GM12878 (cell line): Measurements from ENCODE around the gene DPP6.
"Not testable (repeated sequence)": the region's sequence is repeated elsewhere in the genome, so short reads cannot be mapped to it uniquely, and the experiment has no call there.

Source experiments
- KDM1A ChIP-seq: fragments of 200-600 bp; sonication (generic); IDR thresholded peaks from 2 replicates; pipeline ENCODE4 v1.6.1; 2016; ENCODE audit warnings: borderline replicate concordance
- POLR2AphosphoS5 ChIP-seq: IDR thresholded peaks from 2 replicates; pipeline ENCODE4 v1.6.1; 2011; ENCODE audit warnings: mild to moderate bottlenecking, low read length, inconsistent platforms
- TF ChIP-seq, protein P1 (sequence below): IDR thresholded peaks from 2 replicates; pipeline ENCODE4 v1.6.1; 2012; ENCODE audit warnings: mild to moderate bottlenecking, low read depth, low read length

DNA sequence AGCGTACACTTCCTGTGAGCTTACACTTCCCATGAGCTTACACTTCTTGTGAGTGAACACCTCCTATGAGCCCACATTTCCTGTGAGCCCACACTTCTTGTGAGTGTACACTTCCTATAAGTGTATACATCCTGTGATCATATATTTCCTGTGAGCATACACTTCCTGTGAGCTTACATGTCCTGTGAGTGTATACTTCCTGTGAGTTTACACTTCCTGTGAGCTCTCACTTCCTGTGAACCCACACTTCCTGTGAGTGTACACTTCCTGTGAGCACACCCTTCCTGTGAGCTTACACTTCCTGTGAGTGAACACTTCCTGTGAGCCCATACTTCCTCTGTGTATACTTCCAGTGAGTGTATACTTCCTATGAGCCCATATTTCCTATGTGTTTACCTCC is 82.5 kb downstream of the DPP6 start:
- TF ChIP-seq POLR2AphosphoS5, KDM1A: not testable (repeated sequence)
- TF ChIP-seq, protein P1, sequence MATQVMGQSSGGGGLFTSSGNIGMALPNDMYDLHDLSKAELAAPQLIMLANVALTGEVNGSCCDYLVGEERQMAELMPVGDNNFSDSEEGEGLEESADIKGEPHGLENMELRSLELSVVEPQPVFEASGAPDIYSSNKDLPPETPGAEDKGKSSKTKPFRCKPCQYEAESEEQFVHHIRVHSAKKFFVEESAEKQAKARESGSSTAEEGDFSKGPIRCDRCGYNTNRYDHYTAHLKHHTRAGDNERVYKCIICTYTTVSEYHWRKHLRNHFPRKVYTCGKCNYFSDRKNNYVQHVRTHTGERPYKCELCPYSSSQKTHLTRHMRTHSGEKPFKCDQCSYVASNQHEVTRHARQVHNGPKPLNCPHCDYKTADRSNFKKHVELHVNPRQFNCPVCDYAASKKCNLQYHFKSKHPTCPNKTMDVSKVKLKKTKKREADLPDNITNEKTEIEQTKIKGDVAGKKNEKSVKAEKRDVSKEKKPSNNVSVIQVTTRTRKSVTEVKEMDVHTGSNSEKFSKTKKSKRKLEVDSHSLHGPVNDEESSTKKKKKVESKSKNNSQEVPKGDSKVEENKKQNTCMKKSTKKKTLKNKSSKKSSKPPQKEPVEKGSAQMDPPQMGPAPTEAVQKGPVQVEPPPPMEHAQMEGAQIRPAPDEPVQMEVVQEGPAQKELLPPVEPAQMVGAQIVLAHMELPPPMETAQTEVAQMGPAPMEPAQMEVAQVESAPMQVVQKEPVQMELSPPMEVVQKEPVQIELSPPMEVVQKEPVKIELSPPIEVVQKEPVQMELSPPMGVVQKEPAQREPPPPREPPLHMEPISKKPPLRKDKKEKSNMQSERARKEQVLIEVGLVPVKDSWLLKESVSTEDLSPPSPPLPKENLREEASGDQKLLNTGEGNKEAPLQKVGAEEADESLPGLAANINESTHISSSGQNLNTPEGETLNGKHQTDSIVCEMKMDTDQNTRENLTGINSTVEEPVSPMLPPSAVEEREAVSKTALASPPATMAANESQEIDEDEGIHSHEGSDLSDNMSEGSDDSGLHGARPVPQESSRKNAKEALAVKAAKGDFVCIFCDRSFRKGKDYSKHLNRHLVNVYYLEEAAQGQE = not testable (repeated sequence)
